ENCODE results near the gene SHANK3.

DNA sequence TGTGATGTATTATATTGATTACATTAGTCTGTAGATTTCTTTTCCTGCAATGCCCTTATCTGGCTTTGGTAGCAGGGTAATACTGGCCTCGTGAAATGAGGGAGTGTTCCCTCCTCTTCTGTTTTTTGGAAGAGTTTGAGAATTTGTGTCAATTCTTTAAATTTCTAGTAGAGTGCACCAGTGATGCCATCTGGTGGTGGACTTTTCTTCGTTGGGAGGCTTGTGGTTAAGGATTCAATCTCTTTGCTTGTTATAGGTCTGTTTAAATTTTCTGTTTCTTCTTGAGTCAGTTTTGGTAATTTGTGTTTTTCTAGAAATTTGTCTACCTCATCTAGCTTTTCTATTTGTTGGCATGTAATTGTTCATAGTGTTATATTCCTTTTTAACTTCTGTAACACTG, 18.9 kb downstream of the SHANK3 start:
- peak in 2 of 3 experiments; percentile 51 to 58 for TF ChIP-seq CTCF (optimal IDR thresholded peaks at IDR 0.05 in 1 of 3, IDR thresholded peaks at IDR 0.05 in 1 of 3, conservative IDR thresholded peaks at IDR 0.05 in 1 of 3; ENCODE audit: extremely low read depth in 1 of 3, insufficient read depth in 2 of 3, low read length in 3 of 3)
- no peak for TF ChIP-seq EZH2 (IDR thresholded peaks at IDR 0.05; ENCODE audit: low read length)
